Fibroblast of mammary gland (primary cell): ENCODE results near the gene MOB3B.

Source experiments
- DNase-seq: peaks from one replicate; pipeline ENCODE4 v3.0.0-alpha.2; 2010; ENCODE audit warnings: low read depth
- H3K4me3 ChIP-seq: 2 replicates; pipeline ENCODE4 v1.5.1; 2011; ENCODE audit warnings: low read depth, mild to moderate bottlenecking, low read length, moderate library complexity; ENCODE audit not compliant: control insufficient read depth
- CTCF ChIP-seq: conservative IDR thresholded peaks from 2 replicates; pipeline ENCODE4 v1.5.1; 2011; ENCODE audit warnings: low read depth, low read length, inconsistent platforms; ENCODE audit not compliant: control insufficient read depth, insufficient read depth

MOB3B gene

GRCh38 chr9:27538647-27539046 lies 9.0 kb upstream of the MOB3B start:
- H3K4me3 ChIP-seq = no peak overlapping the region
- TF ChIP-seq CTCF = no peak

GRCh38 chr9:27537756-27538155 lies 8.1 kb upstream of the MOB3B start:
- TF ChIP-seq CTCF = no peak

More at GRCh38 chr9:27538647-27539046, 9.0 kb upstream of the MOB3B start:
- no peak for DNase-seq

GRCh38 chr9:27537027-27537435 lies 7.4 kb upstream of the MOB3B start:
- DNase-seq = no peak
- no peak for TF ChIP-seq CTCF
- no peak overlapping the region for H3K4me3 ChIP-seq

More at GRCh38 chr9:27537756-27538155, 8.1 kb upstream of the MOB3B start:
- DNase-seq = no peak
- no peak overlapping the region for H3K4me3 ChIP-seq

- TF ChIP-seq CTCF = no peak
- no peak overlapping the region for H3K4me3 ChIP-seq
- DNase-seq = no peak
Observed at GRCh38 chr9:27536168-27536567, 6.6 kb upstream of the MOB3B start.

GRCh38 chr9:27535701-27536118 lies 6.1 kb upstream of the MOB3B start:
- no peak overlapping the region for H3K4me3 ChIP-seq
- no peak for TF ChIP-seq CTCF
- DNase-seq = no peak

GRCh38 chr9:27534658-27535209 lies 5.1 kb upstream of the MOB3B start:
- TF ChIP-seq CTCF = no peak

GRCh38 chr9:27534131-27534530 lies 4.5 kb upstream of the MOB3B start:
- no peak for TF ChIP-seq CTCF
- H3K4me3 ChIP-seq = no peak overlapping the region
- no peak for DNase-seq

More at GRCh38 chr9:27534658-27535209, 5.1 kb upstream of the MOB3B start:
- H3K4me3 ChIP-seq = no peak overlapping the region
- DNase-seq = no peak
